ENCODE measurements around the gene PAOX. TPM values are rescaled to one million over a fixed set of nuclear protein-coding genes. Genes with fewer than 3 reads are reported as not detected.

The PAOX gene
- polyA plus RNA-seq, 1 experiment = 4.5 TPM

GRCh38 chr10:133335246-133336117 lies 43.6 kb upstream of the PAOX start:
- Histone ChIP-seq H3K4me3 (ENCODE audit: low read depth, low read length) (peak overlapping the region; percentile 36), H3K36me3 (ENCODE audit: control insufficient read depth, insufficient read depth, low read length) (no peaks in the 10 kb centered on the region), H3K27me3 (ENCODE audit: control insufficient read depth, insufficient read depth, low read length) (peaks cover 25% of the 10 kb centered on the region)
- TF ChIP-seq, protein P1, sequence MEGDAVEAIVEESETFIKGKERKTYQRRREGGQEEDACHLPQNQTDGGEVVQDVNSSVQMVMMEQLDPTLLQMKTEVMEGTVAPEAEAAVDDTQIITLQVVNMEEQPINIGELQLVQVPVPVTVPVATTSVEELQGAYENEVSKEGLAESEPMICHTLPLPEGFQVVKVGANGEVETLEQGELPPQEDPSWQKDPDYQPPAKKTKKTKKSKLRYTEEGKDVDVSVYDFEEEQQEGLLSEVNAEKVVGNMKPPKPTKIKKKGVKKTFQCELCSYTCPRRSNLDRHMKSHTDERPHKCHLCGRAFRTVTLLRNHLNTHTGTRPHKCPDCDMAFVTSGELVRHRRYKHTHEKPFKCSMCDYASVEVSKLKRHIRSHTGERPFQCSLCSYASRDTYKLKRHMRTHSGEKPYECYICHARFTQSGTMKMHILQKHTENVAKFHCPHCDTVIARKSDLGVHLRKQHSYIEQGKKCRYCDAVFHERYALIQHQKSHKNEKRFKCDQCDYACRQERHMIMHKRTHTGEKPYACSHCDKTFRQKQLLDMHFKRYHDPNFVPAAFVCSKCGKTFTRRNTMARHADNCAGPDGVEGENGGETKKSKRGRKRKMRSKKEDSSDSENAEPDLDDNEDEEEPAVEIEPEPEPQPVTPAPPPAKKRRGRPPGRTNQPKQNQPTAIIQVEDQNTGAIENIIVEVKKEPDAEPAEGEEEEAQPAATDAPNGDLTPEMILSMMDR (IDR thresholded peaks at IDR 0.05; ENCODE audit: insufficient read depth, low read depth, low read length) = no peak
- CTCF ChIA-PET = no interaction called here
- POLR2A ChIA-PET = no interaction called here
- DNase-seq (ENCODE audit: low read depth) = no peak

- no peaks in the 10 kb centered on the region for H3K36me3 ChIP-seq (ENCODE audit: control insufficient read depth, insufficient read depth, low read length)
- DNase-seq (ENCODE audit: low read depth) = no peak
- H3K4me3 ChIP-seq (ENCODE audit: low read depth, low read length) = no peak overlapping the region
- POLR2A ChIA-PET = no interaction called here
- H3K27me3 ChIP-seq (ENCODE audit: control insufficient read depth, insufficient read depth, low read length) = peaks cover 23% of the 10 kb centered on the region
- TF ChIP-seq, protein P1 (IDR thresholded peaks at IDR 0.05; ENCODE audit: insufficient read depth, low read depth, low read length) = no peak
- CTCF ChIA-PET = no interaction called here
These were observed 42.9 kb upstream of the PAOX start for GRCh38 chr10:133336118-133336576.

DNA sequence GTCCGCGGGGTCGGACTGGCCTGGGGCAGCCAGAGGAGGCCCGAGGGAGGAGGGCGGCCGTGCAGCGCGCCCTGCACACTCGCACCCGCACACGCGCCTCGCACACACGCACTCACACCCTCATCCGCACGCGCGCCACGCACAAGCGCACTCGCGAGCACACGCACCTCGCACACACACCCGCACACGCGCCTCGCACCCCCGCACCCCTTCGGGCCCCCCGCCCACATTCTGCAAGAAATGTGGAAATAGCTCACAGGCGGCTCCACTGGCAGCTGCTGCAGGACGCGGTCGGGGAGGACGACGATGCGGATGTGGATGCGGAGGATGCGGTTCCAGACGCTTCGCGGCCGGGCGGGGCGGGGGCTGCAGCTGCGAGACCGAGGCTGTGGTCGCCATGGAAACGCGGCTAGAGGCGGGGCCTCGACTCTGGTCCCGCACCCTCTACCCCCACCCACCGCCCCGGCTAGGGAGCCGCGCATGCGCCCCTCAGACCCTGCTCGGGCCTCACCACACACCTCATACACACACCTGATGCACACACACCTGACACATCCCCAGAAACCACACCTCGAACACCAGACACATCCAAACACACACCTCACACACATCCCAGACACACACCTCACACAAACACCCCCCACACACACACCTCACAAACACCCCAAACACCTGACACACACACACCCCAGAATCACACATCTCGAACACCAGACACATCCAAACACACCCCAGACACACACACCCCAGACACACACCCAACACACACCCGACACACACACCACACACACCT lies 42.3 kb upstream of the PAOX start, which contains the start of gene CALY:
Gene CALY (minus strand): TSS at position 320 of the 793 bp plus-strand sequence. CDS start 7,907 bp downstream, outside the sequence.
- DNase-seq (ENCODE audit: low read depth) = no peak
- ChIA-PET POLR2A (no interaction called here), CTCF (no interaction called here)

GRCh38 chr10:133337370-133337725 lies 41.7 kb upstream of the PAOX start:
- Histone ChIP-seq H3K27me3 (ENCODE audit: control insufficient read depth, insufficient read depth, low read length) (peaks cover 19% of the 10 kb centered on the region), H3K4me3 (ENCODE audit: low read depth, low read length) (no peak overlapping the region), H3K36me3 (ENCODE audit: control insufficient read depth, insufficient read depth, low read length) (no peaks in the 10 kb centered on the region)
- no peak for DNase-seq (ENCODE audit: low read depth)
- POLR2A ChIA-PET = no interaction called here
- TF ChIP-seq, protein P1 (IDR thresholded peaks at IDR 0.05; ENCODE audit: insufficient read depth, low read depth, low read length) = no peak
- CTCF ChIA-PET = no interaction called here

More for the DNA sequence above, 42.3 kb upstream of the PAOX start, which contains the start of gene CALY:
- Histone ChIP-seq H3K27me3 (ENCODE audit: control insufficient read depth, insufficient read depth, low read length) (peaks cover 24% of the 10 kb centered on the region), H3K36me3 (ENCODE audit: control insufficient read depth, insufficient read depth, low read length) (no peaks in the 10 kb centered on the region), H3K4me3 (ENCODE audit: low read depth, low read length) (peak within 1 kb of the TSS; percentile 36)
- TF ChIP-seq, protein P1 (IDR thresholded peaks at IDR 0.05; ENCODE audit: insufficient read depth, low read depth, low read length) = no peak

All from BJ (cell line).